Heart left ventricle (tissue), 16 donors: ENCODE results near the gene DOK3. TPM values are rescaled to one million over a fixed set of nuclear protein-coding genes. Genes with fewer than 3 reads are reported as not detected.

Experiments
- ATAC-seq, 4 donors: fragments of 200-7000 bp; cut with Tn5 transposase; one replicate each; pipeline ENCODE4 v1.9.1; 2020 to 2022; ENCODE audit warnings: moderate library complexity in 4 of 4, mild to moderate bottlenecking in 3 of 4, moderate number of reproducible peaks in 1 of 4
- DNase-seq, 5 donors: peaks; one replicate each; pipeline ENCODE4 v3.0.0-alpha.2; 2020
- H3K27ac ChIP-seq, 12 donors: fragments of 200-600 bp; sonication (generic) in 4 of 12; one replicate each; pipeline versions ENCODE4 v1.5.0 to v1.8.0; 2016 to 2022; ENCODE audit warnings: mild to moderate bottlenecking in 2 of 12
- H3K27me3 ChIP-seq, 9 donors: fragments of 200-600 bp; sonication (generic) in 2 of 9; one replicate each; pipeline versions ENCODE4 v1.5.1 to v1.8.0; 2016 to 2022; ENCODE audit warnings: mild to moderate bottlenecking in 3 of 9
- H3K36me3 ChIP-seq, 9 donors: fragments of 200-600 bp; sonication (generic) in 2 of 9; one replicate each; pipeline versions ENCODE4 v1.5.0 to v1.8.0; 2018 to 2022; ENCODE audit warnings: mild to moderate bottlenecking in 2 of 9
- H3K4me1 ChIP-seq, 12 donors: fragments of 200-600 bp; sonication (generic) in 4 of 12; one replicate each; pipeline versions ENCODE4 v1.5.0 to v1.8.0; 2016 to 2022; ENCODE audit warnings: mild to moderate bottlenecking in 3 of 12
- H3K4me3 ChIP-seq, 12 donors: fragments of 200-600 bp; sonication (generic) in 4 of 12; one replicate each; pipeline versions ENCODE4 v1.5.0 to v1.8.0; 2017 to 2022; ENCODE audit warnings: mild to moderate bottlenecking in 9 of 12, moderate library complexity in 4 of 12
- H3K9me3 ChIP-seq, 12 donors: fragments of 200-600 bp; sonication (generic) in 4 of 12; one replicate each; pipeline versions ENCODE4 v1.5.0 to v1.8.0; 2016 to 2022; ENCODE audit warnings: mild to moderate bottlenecking in 1 of 12
- CTCF ChIP-seq, 12 donors: fragments of 200-600 bp; sonication (generic) in 4 of 12; IDR thresholded peaks; one replicate each; pipeline versions ENCODE4 v1.5.0 to v1.8.0; 2018 to 2022; ENCODE audit warnings: antibody characterized with exemption in 12 of 12, mild to moderate bottlenecking in 5 of 12
- POLR2A ChIP-seq, 2 donors: fragments of 450-650 bp; IDR thresholded peaks; one replicate each; pipeline ENCODE4 v1.6.1; 2017; ENCODE audit warnings: antibody characterized with exemption in 2 of 2, mild to moderate bottlenecking in 2 of 2, moderate library complexity in 2 of 2
- WGBS, 4 donors: extraction: QIAGEN DNeasy Blood & Tissue Kit in 2 of 4; methylation state at CpG; one replicate each; pipeline versions ENCODE4 v1.1.5 to v1.1.7; 2013 to 2018; 5-methylcytosine and 5-hydroxymethylcytosine counted together
- intact Hi-C, 10 donors: fragments of 100-400 bp; cut with DNase I; formaldehyde crosslinking; loops; one replicate each; pipeline versions ENCODE4 v1.11.1 to v1.14.2; 2022
- long read RNA-seq, 3 donors: library from polyadenylated mRNA; unstranded; transcript quantifications; one replicate each; pipeline ENCODE4 v2.0.0, GENCODE V29; 2020 to 2021
- polyA plus RNA-seq, 2 donors: library from polyadenylated mRNA; stranded (reverse); fragments of 200-250 nt; gene quantifications; one replicate each; pipeline ENCODE4 v1.2.3, GENCODE V29; 2013
- total RNA-seq, 9 donors: library from RNA; depleted of rRNA in 2 of 9; stranded (reverse); fragments of >200 nt in 2 of 9; fragmentation: NEBNext Ultra II Directional in 3 of 9; extraction: Animal tissue kit (Norgen Biotek cat#: 25700) in 3 of 9; gene quantifications; one replicate each; pipeline versions ENCODE4 v1.1.0 to v1.2.4, GENCODE V29; 2016 to 2023
- donor health status: ischemic (EF 13 %, LVEDD 7.1; RV severe dilation, severe dysfunction).
- donor health status: healthy with polysubstance abuse.
- donor health status: DM: no; HTN: yes; CAD: no.
- donor health status: DM: no; HTN: no; CAD: no.
- donor health status: ischemic (EF 25% LVEDD 6.9; RV normal size, moderate dysfunction).
- donor health status: ischemic (EF 25% LVEDD 5.7; RV mildly dilated, moderate dysfunction).
- donor health status: healthy.
- donor health status: DM: yes; HTN: yes; CAD: no.
- donor health status: ischemic (EF 35%, LVEDD 5.7; RV mildly dilated, moderate dysfunction).
- donor health status: nonischemic (EF 11% LVEDD 7.7; RV severe dilation, severe dysfunction).
- donor health status: DM: yes; HTN: yes; CAD: no.
- donor health status: PGD.
- donor health status: ischemic (EF 29% LVEDD 5.4; RV normal size, mild dysfunction).
- donor health status: nonischemic (EF 23%, LVEDD 6.1; RV moderate dilation, normal function).

Gene DOK3
- total RNA-seq (10 to 100 TPM in 1 of 9 donors, 1 to 10 TPM in 7, under 1 TPM in 1; 0.77 to 23.8 (median 2.7) TPM), polyA plus RNA-seq (1 to 10 TPM; 1.1 to 3.0 TPM)
- long read RNA-seq, donor 1, partial matches to known transcripts: 0 of 1 reads
- long read RNA-seq, donor 1, other reads (novel, unspliced or antisense): 1 of 1 reads
- long read RNA-seq, donor 2, partial matches to known transcripts: 3 of 3 reads
- long read RNA-seq, donor 2, other reads (novel, unspliced or antisense): 0 of 3 reads
- long read RNA-seq, donor 3, partial matches to known transcripts: 0 of 1 reads
- long read RNA-seq, donor 3, other reads (novel, unspliced or antisense): 1 of 1 reads

GRCh38 chr5:177509381-177509951 lies at the start of gene DOK3:
DOK3 (minus strand) TSS chr5:177509826; CDS start chr5:177509540, 286 bp downstream.
- Histone ChIP-seq H3K27me3 (no peaks in the 10 kb centered on the region), H3K4me3 (peak within 1 kb of the TSS in 9 of 12 donors; percentile 11 to 71 (median 39)), H3K27ac (peak within 1 kb of the TSS in 7 of 12 donors; percentile 33 to 93 (median 48)), H3K9me3 (no peaks in the 10 kb centered on the region), H3K4me1 (peaks cover 0 to 27% (median 0%) of the 10 kb centered on the region in 12 donors), H3K36me3 (peaks cover 7 to 49% (median 38%) of the 10 kb centered on the region in 9 donors)
- ATAC-seq: peak; percentile 29 to 66 (median 46)
- no peak for TF ChIP-seq CTCF (IDR thresholded peaks at IDR 0.05)
- no peak for TF ChIP-seq POLR2A (IDR thresholded peaks at IDR 0.05)
- DNase-seq: peak in 2 of 5 donors; percentile 69 to 80
- WGBS, 4 donors: 26 to 43% (median 31%) methylated on average over 20 of the region's 20 CpGs
- intact Hi-C loops: loop anchor here in 1 of 10 donors (10.0 kb wide), 1 partner anchor 195 kb away; the partner anchor contains the start of gene MXD3

- Histone ChIP-seq H3K27me3 (no peaks in the 10 kb centered on the region), H3K27ac (no peak overlapping the region), H3K36me3 (no peaks in the 10 kb centered on the region), H3K4me1 (peaks cover 0 to 20% (median 14%) of the 10 kb centered on the region in 12 donors), H3K4me3 (no peak overlapping the region), H3K9me3 (no peaks in the 10 kb centered on the region)
- intact Hi-C loops: loop anchor here in 1 of 10 donors (5.0 kb wide), 1 partner anchor 35 kb away; the partner anchor contains the start of gene TMED9
- 79 to 89% (median 84%) methylated on average over 5 of the region's 5 CpGs for WGBS, 4 donors
- no peak for TF ChIP-seq POLR2A (IDR thresholded peaks at IDR 0.05)
- no peak for TF ChIP-seq CTCF (IDR thresholded peaks at IDR 0.05)
- ATAC-seq: no peak
- DNase-seq: no peak
Observed at GRCh38 chr5:177557796-177558195, 48.2 kb upstream of the DOK3 start.

- WGBS, 4 donors: 49 to 69% (median 62%) methylated on average over 4 of the region's 4 CpGs
- no peak for DNase-seq
- Histone ChIP-seq H3K36me3 (peaks cover 0 to 6% (median under 1%) of the 10 kb centered on the region in 9 donors), H3K9me3 (no peaks in the 10 kb centered on the region), H3K27ac (no peak overlapping the region), H3K4me3 (no peak overlapping the region), H3K4me1 (peaks cover 3 to 27% (median 20%) of the 10 kb centered on the region in 12 donors), H3K27me3 (no peaks in the 10 kb centered on the region)
- TF ChIP-seq POLR2A (IDR thresholded peaks at IDR 0.05) (no peak), CTCF (IDR thresholded peaks at IDR 0.05) (no peak)
- no peak for ATAC-seq
- intact Hi-C loops: loop anchor here in 1 of 10 donors (5.0 kb wide), 1 partner anchor 35 kb away; the partner anchor contains the start of gene TMED9
Observed at GRCh38 chr5:177557041-177557647, 47.5 kb upstream of the DOK3 start.

- H3K27me3 ChIP-seq: no peaks in the 10 kb centered on the region
- peaks cover 0 to 17% (median 11%) of the 10 kb centered on the region in 9 donors for H3K36me3 ChIP-seq
- intact Hi-C loops: loop anchor here in 1 of 10 donors (5.0 kb wide), 1 partner anchor 37 kb away; the partner anchor contains the start of gene TMED9
- 88 to 97% (median 94%) methylated on average over 5 of the region's 5 CpGs for WGBS, 4 donors
- H3K9me3 ChIP-seq: no peaks in the 10 kb centered on the region
- DNase-seq (no peak), ATAC-seq (no peak)
- TF ChIP-seq CTCF (IDR thresholded peaks at IDR 0.05) (no peak), POLR2A (IDR thresholded peaks at IDR 0.05) (no peak)
- H3K4me3 ChIP-seq: no peak overlapping the region
- peak overlapping the region in 2 of 12 donors; percentile 52 to 57 for H3K27ac ChIP-seq
- peaks cover 3 to 39% (median 22%) of the 10 kb centered on the region in 12 donors for H3K4me1 ChIP-seq
Observed at GRCh38 chr5:177555665-177556064, 46.0 kb upstream of the DOK3 start.
